Myocyte (in vitro differentiated cells): ENCODE data around the gene GTF2F2. TPM values are rescaled to one million over a fixed set of nuclear protein-coding genes. Genes with fewer than 3 reads are reported as not detected.

Source experiments
- DNase-seq: peaks from one replicate; pipeline ENCODE4 v3.0.0-alpha.2; 2012; ENCODE audit warnings: low read depth
- total RNA-seq: library from RNA; depleted of rRNA; stranded (reverse); fragments of >200 nt; gene quantifications from 2 replicates; pipeline ENCODE4 v1.2.3, GENCODE V29; 2014

GTF2F2 gene
- total RNA-seq, 1 donor from 2014 or later: 30.8 TPM

GRCh38 chr13:45299194-45299593 lies 178.9 kb downstream of the GTF2F2 start:
- DNase-seq: no peak

- no peak for DNase-seq
Observed at GRCh38 chr13:45300190-45300985, 180.1 kb downstream of the GTF2F2 start.

- DNase-seq: no peak
Observed at GRCh38 chr13:45301263-45301662, 181.0 kb downstream of the GTF2F2 start.

GRCh38 chr13:45302507-45302906 lies 182.2 kb downstream of the GTF2F2 start:
- no peak for DNase-seq

- DNase-seq: no peak
Observed at GRCh38 chr13:45303026-45303425, 182.7 kb downstream of the GTF2F2 start.

- no peak for DNase-seq
Observed at GRCh38 chr13:45303866-45304265, 183.6 kb downstream of the GTF2F2 start.

- no peak for DNase-seq
Observed at GRCh38 chr13:45305079-45305478, 184.8 kb downstream of the GTF2F2 start.

- DNase-seq: no peak
Observed at GRCh38 chr13:45306966-45307365, 186.7 kb downstream of the GTF2F2 start.

GRCh38 chr13:45310341-45311131 lies 190.2 kb downstream of the GTF2F2 start:
- no peak for DNase-seq

GRCh38 chr13:45314822-45315221 lies 194.5 kb downstream of the GTF2F2 start:
- DNase-seq: no peak

GRCh38 chr13:45315520-45316167 lies 195.3 kb downstream of the GTF2F2 start:
- no peak for DNase-seq

- no peak for DNase-seq
Observed at GRCh38 chr13:45316338-45316737, 196.0 kb downstream of the GTF2F2 start.

GRCh38 chr13:45316996-45317395 lies 196.7 kb downstream of the GTF2F2 start:
- no peak for DNase-seq

GRCh38 chr13:45320876-45321629 lies 200.7 kb downstream of the GTF2F2 start:
- no peak for DNase-seq

- peak; percentile 99 for DNase-seq
Observed at GRCh38 chr13:45325806-45326205, 205.5 kb downstream of the GTF2F2 start.

GRCh38 chr13:45327253-45327955 lies 207.1 kb downstream of the GTF2F2 start:
- DNase-seq: no peak

GRCh38 chr13:45328661-45329111 lies 208.4 kb downstream of the GTF2F2 start:
- DNase-seq: no peak

- peak; percentile 70 for DNase-seq
Observed at GRCh38 chr13:45331123-45331619, 210.9 kb downstream of the GTF2F2 start.

- DNase-seq: no peak
Observed at GRCh38 chr13:45331692-45332035, 211.4 kb downstream of the GTF2F2 start.
